Stomach smooth muscle (tissue), 2 donors: ENCODE results near the gene ARHGAP26.

Experiments
- H3K27ac ChIP-seq: one replicate; pipeline ENCODE4 v1.7.0; 2013; ENCODE audit warnings: mild to moderate bottlenecking, low read length, inconsistent platforms
- H3K27me3 ChIP-seq, 2 donors: one replicate each; pipeline ENCODE4 v1.7.0; 2013; ENCODE audit warnings: low read length in 2 of 2; ENCODE audit not compliant: insufficient read depth in 2 of 2, control insufficient read depth in 1 of 2
- H3K36me3 ChIP-seq, 2 donors: one replicate each; pipeline ENCODE4 v1.7.0; 2013; ENCODE audit warnings: low read length in 2 of 2; ENCODE audit not compliant: control insufficient read depth in 2 of 2, insufficient read depth in 2 of 2
- H3K4me1 ChIP-seq: one replicate; pipeline ENCODE4 v1.7.0; 2013; ENCODE audit warnings: low read length; ENCODE audit not compliant: control insufficient read depth, insufficient read depth
- H3K4me3 ChIP-seq, 2 donors: one replicate each; pipeline ENCODE4 v1.7.0; 2013; ENCODE audit warnings: low read length in 2 of 2
- H3K9ac ChIP-seq, 2 donors: one replicate each; pipeline ENCODE4 v1.7.0; 2013; ENCODE audit warnings: low read length in 2 of 2, mild to moderate bottlenecking in 1 of 2
- H3K9me3 ChIP-seq, 2 donors: one replicate each; pipeline ENCODE4 v1.7.0; 2013; ENCODE audit warnings: low read length in 2 of 2; ENCODE audit not compliant: control insufficient read depth in 2 of 2
- donor health status: healthy.
- donor health status: Pancreatic carcinoma.

The ARHGAP26 gene

GRCh38 chr5:142969186-142969585, 199.0 kb downstream of the ARHGAP26 start:
- H3K9me3 ChIP-seq: no peaks in the 10 kb centered on the region
- no peak overlapping the region for H3K9ac ChIP-seq
- H3K27me3 ChIP-seq: no peaks in the 10 kb centered on the region
- H3K4me3 ChIP-seq: no peak overlapping the region
- H3K4me1 ChIP-seq: no peaks in the 10 kb centered on the region
- no peak overlapping the region for H3K27ac ChIP-seq
- H3K36me3 ChIP-seq: no peaks in the 10 kb centered on the region

GRCh38 chr5:142969624-142970439, 199.7 kb downstream of the ARHGAP26 start:
- Histone ChIP-seq H3K27ac (no peak overlapping the region), H3K4me1 (no peaks in the 10 kb centered on the region), H3K9me3 (no peaks in the 10 kb centered on the region), H3K4me3 (no peak overlapping the region), H3K36me3 (no peaks in the 10 kb centered on the region), H3K27me3 (no peaks in the 10 kb centered on the region), H3K9ac (no peak overlapping the region)

- no peak overlapping the region for H3K9ac ChIP-seq
- no peak overlapping the region for H3K27ac ChIP-seq
- H3K27me3 ChIP-seq: no peaks in the 10 kb centered on the region
- no peak overlapping the region for H3K4me3 ChIP-seq
- no peaks in the 10 kb centered on the region for H3K9me3 ChIP-seq
- H3K36me3 ChIP-seq: no peaks in the 10 kb centered on the region
- H3K4me1 ChIP-seq: no peaks in the 10 kb centered on the region
These were observed 200.4 kb downstream of the ARHGAP26 start for GRCh38 chr5:142970440-142971030.

GRCh38 chr5:142971303-142972013, 201.3 kb downstream of the ARHGAP26 start:
- Histone ChIP-seq H3K9me3 (no peaks in the 10 kb centered on the region), H3K9ac (no peak overlapping the region), H3K27me3 (no peaks in the 10 kb centered on the region), H3K4me3 (no peak overlapping the region), H3K4me1 (no peaks in the 10 kb centered on the region), H3K36me3 (no peaks in the 10 kb centered on the region), H3K27ac (no peak overlapping the region)

GRCh38 chr5:142972064-142972570, 201.9 kb downstream of the ARHGAP26 start:
- H3K9me3 ChIP-seq: no peaks in the 10 kb centered on the region
- no peaks in the 10 kb centered on the region for H3K27me3 ChIP-seq
- no peak overlapping the region for H3K9ac ChIP-seq
- no peak overlapping the region for H3K27ac ChIP-seq
- H3K4me3 ChIP-seq: no peak overlapping the region
- H3K36me3 ChIP-seq: no peaks in the 10 kb centered on the region
- H3K4me1 ChIP-seq: no peaks in the 10 kb centered on the region

GRCh38 chr5:142973932-142974331, 203.8 kb downstream of the ARHGAP26 start:
- Histone ChIP-seq H3K9ac (no peak overlapping the region), H3K27ac (no peak overlapping the region), H3K9me3 (no peaks in the 10 kb centered on the region), H3K4me3 (no peak overlapping the region), H3K27me3 (no peaks in the 10 kb centered on the region), H3K4me1 (no peaks in the 10 kb centered on the region), H3K36me3 (no peaks in the 10 kb centered on the region)

- Histone ChIP-seq H3K9me3 (no peaks in the 10 kb centered on the region), H3K4me3 (no peak overlapping the region), H3K27ac (no peak overlapping the region), H3K27me3 (no peaks in the 10 kb centered on the region), H3K4me1 (no peaks in the 10 kb centered on the region), H3K9ac (no peak overlapping the region), H3K36me3 (no peaks in the 10 kb centered on the region)
These were observed 204.2 kb downstream of the ARHGAP26 start for GRCh38 chr5:142974409-142974808.

GRCh38 chr5:142976861-142977260, 206.7 kb downstream of the ARHGAP26 start:
- H3K4me3 ChIP-seq: no peak overlapping the region
- H3K27ac ChIP-seq: no peak overlapping the region
- no peak overlapping the region for H3K9ac ChIP-seq
- no peaks in the 10 kb centered on the region for H3K36me3 ChIP-seq
- no peaks in the 10 kb centered on the region for H3K27me3 ChIP-seq
- peaks cover 9% of the 10 kb centered on the region for H3K4me1 ChIP-seq
- H3K9me3 ChIP-seq: no peaks in the 10 kb centered on the region

- H3K27ac ChIP-seq: no peak overlapping the region
- H3K9ac ChIP-seq: no peak overlapping the region
- no peak overlapping the region for H3K4me3 ChIP-seq
- no peaks in the 10 kb centered on the region for H3K36me3 ChIP-seq
- no peaks in the 10 kb centered on the region for H3K9me3 ChIP-seq
- peaks cover 15% of the 10 kb centered on the region for H3K4me1 ChIP-seq
- no peaks in the 10 kb centered on the region for H3K27me3 ChIP-seq
These were observed 207.3 kb downstream of the ARHGAP26 start for GRCh38 chr5:142977363-142978051.

- Histone ChIP-seq H3K9ac (no peak overlapping the region), H3K9me3 (no peaks in the 10 kb centered on the region), H3K27ac (no peak overlapping the region), H3K4me1 (peaks cover 23% of the 10 kb centered on the region), H3K4me3 (no peak overlapping the region), H3K27me3 (no peaks in the 10 kb centered on the region), H3K36me3 (no peaks in the 10 kb centered on the region)
These were observed 208.1 kb downstream of the ARHGAP26 start for GRCh38 chr5:142978252-142978651.
